GM12891 (cell line): ENCODE data around the gene VPS11.

Experiments used
- SPI1 ChIP-seq: IDR thresholded peaks from 2 replicates; pipeline ENCODE4 v1.6.1; 2011; ENCODE audit warnings: low read depth, low read length, control low read depth
- TAF1 ChIP-seq: IDR thresholded peaks from 2 replicates; pipeline ENCODE4 v1.6.1; 2011; ENCODE audit warnings: low read depth, low read length, control low read depth

DNA sequence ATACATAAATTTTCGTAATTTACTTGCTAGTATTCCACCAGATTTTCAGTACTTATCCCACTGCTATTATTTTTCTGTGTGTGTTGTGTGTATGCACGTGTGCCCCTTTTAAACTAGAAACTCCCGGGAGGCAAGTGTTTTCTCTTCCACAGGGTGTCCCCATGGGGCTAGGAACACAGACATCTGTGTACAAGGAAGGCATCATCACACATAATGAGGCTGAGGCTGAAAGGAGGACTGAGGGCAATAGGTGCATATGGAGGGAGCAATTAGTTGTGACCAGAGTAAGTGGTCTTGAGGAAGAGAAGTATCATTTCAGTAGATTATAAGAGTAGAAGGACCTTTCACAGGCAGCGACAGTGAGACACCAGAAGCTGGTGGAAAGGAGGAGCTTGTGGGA, 36.2 kb downstream of the VPS11 start:
- TF ChIP-seq TAF1 (no peak), SPI1 (no peak)
